HG03159 (cell line): ENCODE data around the gene MARK1.

Experiments used
- ATAC-seq: cut with Tn5 transposase; IDR thresholded peaks from one replicate; pipeline ENCODE4 v1.9.1; 2021; ENCODE audit warnings: mild to moderate bottlenecking, moderate library complexity; ENCODE audit not compliant: unreplicated experiment

The MARK1 gene

GRCh38 chr1:220687809-220688208, 159.9 kb downstream of the MARK1 start:
- no peak for ATAC-seq

- no peak for ATAC-seq
Observed at GRCh38 chr1:220689666-220690065, 161.7 kb downstream of the MARK1 start.

GRCh38 chr1:220690140-220691052, 162.5 kb downstream of the MARK1 start, which contains the start of gene C1orf115:
TSS of gene C1orf115 (plus strand) at chr1:220690363. CDS start at chr1:220690403, 40 bp downstream.
- ATAC-seq, result peak; percentile 96

- no peak for ATAC-seq
Observed at GRCh38 chr1:220691053-220691684, 163.2 kb downstream of the MARK1 start.

GRCh38 chr1:220692436-220693228, 164.7 kb downstream of the MARK1 start:
- ATAC-seq, result no peak

GRCh38 chr1:220694866-220695382, 167.0 kb downstream of the MARK1 start:
- ATAC-seq, result no peak

GRCh38 chr1:220695426-220695825, 167.5 kb downstream of the MARK1 start:
- no peak for ATAC-seq

GRCh38 chr1:220696226-220696862, 168.4 kb downstream of the MARK1 start:
- no peak for ATAC-seq

GRCh38 chr1:220696863-220697231, 168.9 kb downstream of the MARK1 start:
- ATAC-seq, result no peak

GRCh38 chr1:220697326-220697725, 169.4 kb downstream of the MARK1 start:
- ATAC-seq, result no peak

- no peak for ATAC-seq
Observed at GRCh38 chr1:220698607-220699016, 170.7 kb downstream of the MARK1 start.

- no peak for ATAC-seq
Observed at GRCh38 chr1:220699044-220699443, 171.1 kb downstream of the MARK1 start.

- no peak for ATAC-seq
Observed at GRCh38 chr1:220700556-220701179, 172.7 kb downstream of the MARK1 start.

GRCh38 chr1:220701974-220702373, 174.0 kb downstream of the MARK1 start:
- ATAC-seq, result no peak

- no peak for ATAC-seq
Observed at GRCh38 chr1:220702733-220703270, 174.9 kb downstream of the MARK1 start.

GRCh38 chr1:220703305-220703704, 175.4 kb downstream of the MARK1 start:
- ATAC-seq, result no peak

- no peak for ATAC-seq
Observed at GRCh38 chr1:220705782-220706181, 177.8 kb downstream of the MARK1 start.

- ATAC-seq, result no peak
Observed at GRCh38 chr1:220706480-220706879, 178.5 kb downstream of the MARK1 start.

GRCh38 chr1:220707160-220707559, 179.2 kb downstream of the MARK1 start:
- ATAC-seq, result no peak

- no peak for ATAC-seq
Observed at GRCh38 chr1:220708244-220708643, 180.3 kb downstream of the MARK1 start.
